CD4-positive, alpha-beta T cell treated with Interleukin-4 for 1 hour (primary cell): ENCODE results near the gene FUT4.
"Not testable (repeated sequence)": the region's sequence is repeated elsewhere in the genome, so short reads cannot be mapped to it uniquely, and the experiment has no call there.

Experiments
- DNase-seq, 2 donors: peaks; one replicate each; pipeline ENCODE4 v3.0.0-alpha.2; 2020 to 2022

The FUT4 gene, protein sequence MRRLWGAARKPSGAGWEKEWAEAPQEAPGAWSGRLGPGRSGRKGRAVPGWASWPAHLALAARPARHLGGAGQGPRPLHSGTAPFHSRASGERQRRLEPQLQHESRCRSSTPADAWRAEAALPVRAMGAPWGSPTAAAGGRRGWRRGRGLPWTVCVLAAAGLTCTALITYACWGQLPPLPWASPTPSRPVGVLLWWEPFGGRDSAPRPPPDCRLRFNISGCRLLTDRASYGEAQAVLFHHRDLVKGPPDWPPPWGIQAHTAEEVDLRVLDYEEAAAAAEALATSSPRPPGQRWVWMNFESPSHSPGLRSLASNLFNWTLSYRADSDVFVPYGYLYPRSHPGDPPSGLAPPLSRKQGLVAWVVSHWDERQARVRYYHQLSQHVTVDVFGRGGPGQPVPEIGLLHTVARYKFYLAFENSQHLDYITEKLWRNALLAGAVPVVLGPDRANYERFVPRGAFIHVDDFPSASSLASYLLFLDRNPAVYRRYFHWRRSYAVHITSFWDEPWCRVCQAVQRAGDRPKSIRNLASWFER

GRCh38 chr11:94543695-94544645, at the start of gene FUT4:
Gene FUT4 (plus strand): TSS chr11:94543921. CDS start chr11:94544134, 213 bp downstream.
- DNase-seq: peak; percentile 66 to 68

DNA sequence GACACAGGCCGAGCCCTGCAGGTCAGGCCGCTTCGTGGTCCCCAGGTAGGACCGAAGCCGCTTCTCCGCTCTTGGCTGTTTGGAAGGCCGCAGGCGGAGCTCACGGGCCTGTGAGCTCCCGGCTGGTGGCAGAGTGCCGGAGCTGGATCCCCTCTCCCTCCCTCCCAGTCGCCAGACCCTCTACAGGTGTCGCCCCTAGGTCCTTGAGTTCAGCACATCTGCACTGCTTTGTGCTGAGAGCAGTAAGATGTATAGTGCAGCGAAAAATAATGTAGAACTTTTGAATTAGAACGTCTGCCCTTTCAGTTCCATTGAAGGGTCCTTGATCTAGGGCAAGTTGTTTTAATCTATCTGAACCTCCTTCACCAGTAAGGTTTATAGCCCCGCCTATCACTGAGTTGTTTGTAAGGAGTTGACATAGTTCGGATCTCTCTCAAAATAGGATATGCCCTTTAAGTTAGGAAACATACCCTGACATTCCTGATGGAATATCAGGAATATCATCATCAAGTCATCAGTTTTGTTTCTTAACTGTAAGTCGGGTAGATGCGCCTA, 49.5 kb upstream of the FUT4 start:
- no peak for DNase-seq

DNA sequence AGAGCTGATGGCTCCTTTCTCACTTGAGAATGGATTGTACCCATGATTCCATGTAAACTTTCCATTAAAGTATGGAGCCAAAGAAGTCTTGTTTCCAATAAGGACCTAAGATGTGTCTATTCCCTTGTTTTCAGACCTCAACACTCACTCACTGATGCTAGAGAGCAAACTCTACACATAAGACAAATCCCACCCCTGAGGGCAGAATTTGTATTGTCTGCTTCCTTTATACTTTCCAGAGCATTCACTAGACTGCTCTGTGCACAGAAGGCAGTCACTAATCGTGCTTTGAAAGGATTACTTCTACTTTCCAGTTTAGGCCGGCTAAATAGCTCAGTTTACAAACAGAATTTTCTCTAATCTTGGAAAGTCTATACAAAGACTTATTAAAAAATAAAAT, 43.5 kb upstream of the FUT4 start:
- no peak for DNase-seq

GRCh38 chr11:94501522-94501921, 42.2 kb upstream of the FUT4 start:
- DNase-seq: no peak

- peak in 1 of 2 donors; percentile 68 for DNase-seq
Observed at GRCh38 chr11:94504689-94505293, 38.9 kb upstream of the FUT4 start.

GRCh38 chr11:94506513-94506912, 37.2 kb upstream of the FUT4 start:
- DNase-seq: not testable (repeated sequence)

GRCh38 chr11:94507485-94507884, 36.2 kb upstream of the FUT4 start:
- DNase-seq: no peak

DNA sequence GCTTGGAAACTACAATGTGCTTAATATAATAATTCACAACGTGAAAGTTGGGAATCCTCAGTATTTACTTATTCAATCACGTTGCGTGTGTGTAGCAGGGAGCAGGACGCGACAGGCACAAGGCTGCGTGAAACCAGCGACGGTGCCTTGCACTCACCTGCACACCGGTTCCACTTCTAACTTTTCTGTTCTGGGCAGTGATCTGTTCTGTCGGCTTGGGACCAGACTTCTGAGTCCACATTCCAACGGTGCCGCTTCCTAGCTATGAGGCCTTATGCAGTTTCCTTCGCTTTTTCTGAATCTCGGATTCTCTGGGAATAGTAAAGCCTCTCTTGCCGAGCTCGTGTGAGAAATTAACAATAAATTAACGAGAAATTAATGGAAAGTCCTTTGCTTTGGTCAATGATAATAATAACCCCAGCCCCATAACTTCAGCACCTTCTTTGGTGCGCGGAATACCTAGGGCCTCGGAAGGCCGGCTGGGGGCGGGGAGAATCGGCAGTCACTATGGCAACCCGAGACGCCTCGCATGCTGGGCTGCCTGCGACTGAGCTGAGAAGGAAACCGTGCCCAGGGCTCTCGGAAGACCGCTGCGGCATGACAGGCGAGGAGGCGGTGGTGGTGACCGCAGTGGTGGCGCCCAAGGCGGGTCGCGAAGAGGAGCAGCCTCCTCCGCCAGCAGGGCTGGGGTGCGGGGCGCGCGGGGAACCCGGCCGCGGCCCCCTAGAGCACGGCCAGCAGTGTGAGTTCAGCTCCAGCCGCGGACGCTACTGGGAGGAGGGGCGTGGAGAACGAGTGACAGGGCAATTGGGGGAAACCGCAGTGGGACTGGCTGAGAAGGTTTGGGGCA, 31.6 kb upstream of the FUT4 start, which contains the start of gene C11orf97:
TSS of gene C11orf97 (plus strand) at position 530 of the 850 bp plus-strand sequence. CDS start at position 598, 68 bp downstream.
- DNase-seq: peak; percentile 59 to 63

- DNase-seq: no peak
Observed at GRCh38 chr11:94513091-94513490, 30.6 kb upstream of the FUT4 start.

- no peak for DNase-seq
Observed at GRCh38 chr11:94515398-94515797, 28.3 kb upstream of the FUT4 start.

DNA sequence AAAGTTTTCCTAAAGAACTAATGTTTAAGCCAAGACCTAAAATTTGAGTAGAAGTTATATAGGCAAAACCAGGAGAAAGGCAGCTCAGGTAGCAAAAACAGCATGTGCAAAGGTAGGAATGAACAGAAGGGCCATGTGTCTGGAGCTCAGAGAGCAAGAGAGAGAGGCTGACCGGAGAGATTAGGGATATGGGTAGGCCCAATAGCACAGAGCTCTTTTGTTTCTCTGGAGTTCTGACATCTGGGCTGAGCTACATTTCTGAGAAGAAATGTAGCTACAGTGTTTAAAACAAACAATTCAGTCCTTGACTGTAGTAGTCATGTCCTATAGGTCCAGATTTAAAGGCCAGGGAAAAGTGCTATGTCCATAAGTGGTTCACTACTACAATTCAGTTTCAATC, 27.0 kb upstream of the FUT4 start:
- no peak for DNase-seq

GRCh38 chr11:94518300-94518699, 25.4 kb upstream of the FUT4 start:
- DNase-seq: no peak

DNA sequence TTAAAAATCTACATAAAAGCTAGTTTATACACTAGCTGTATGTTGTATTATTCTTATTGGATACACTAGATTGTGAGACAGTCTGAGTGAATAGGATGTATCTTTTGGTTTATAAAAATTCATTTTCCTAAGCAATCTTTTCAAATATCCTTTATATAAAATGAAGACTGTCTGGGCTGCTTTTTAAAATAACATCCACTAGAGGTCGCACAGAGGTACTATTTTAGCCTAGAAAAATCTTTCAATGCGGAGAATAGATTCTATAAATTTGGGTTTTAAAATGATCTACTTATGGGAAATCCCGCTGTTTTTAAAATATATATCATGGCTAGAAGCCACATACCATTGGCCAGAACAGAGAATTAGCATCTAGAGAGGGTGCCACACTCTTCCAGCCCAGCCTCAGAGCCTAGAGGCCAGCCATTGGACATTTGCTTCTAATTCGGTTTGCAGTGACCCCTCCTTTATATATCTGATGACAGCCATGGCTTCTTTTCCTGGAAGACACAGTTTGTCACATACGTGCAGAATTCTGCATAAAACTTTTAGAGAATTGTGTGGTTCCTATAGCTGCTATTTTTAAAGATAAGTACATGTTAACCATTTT, 24.1 kb upstream of the FUT4 start:
- peak in 1 of 2 donors; percentile 49 for DNase-seq

DNA sequence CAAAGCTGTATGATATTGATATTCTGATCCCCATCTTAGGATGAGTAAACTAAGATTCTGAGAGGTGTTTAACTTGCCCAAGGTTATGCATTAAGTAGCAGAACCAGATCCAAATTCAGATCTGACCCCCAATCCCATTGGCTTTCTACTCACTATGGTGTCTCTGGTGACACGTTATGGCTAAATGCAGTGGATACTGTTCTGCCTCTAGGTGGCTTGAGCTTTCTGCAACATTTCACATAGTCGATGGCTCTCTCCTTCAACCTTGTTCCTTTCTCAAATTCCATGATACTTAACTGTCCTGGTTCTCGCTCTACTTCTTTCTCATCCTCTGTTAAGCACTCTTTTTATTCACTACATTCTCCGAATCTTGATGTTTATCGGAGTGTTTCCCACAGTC, 22.0 kb upstream of the FUT4 start:
- DNase-seq: no peak

DNA sequence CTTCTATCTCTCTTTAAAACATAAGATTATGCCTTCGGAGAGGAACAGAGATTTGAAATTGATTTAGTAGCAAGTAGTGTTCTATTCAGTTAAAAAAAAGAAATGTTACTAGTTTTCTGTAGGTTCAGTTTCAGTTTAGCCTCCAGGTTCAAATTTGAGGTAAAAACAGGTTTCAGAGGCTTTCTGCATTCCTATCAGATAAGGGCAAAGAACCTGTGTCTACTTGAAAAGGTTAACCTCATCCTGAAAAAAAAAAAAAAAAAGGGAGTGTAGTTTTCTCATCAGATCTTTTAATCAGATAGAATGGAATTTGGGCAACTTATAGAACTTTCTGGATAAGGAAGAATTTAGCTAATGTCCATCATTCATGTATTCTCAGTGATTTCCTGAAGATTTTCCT, 19.4 kb upstream of the FUT4 start:
- DNase-seq: no peak

GRCh38 chr11:94525546-94526324, 18.0 kb upstream of the FUT4 start:
- no peak for DNase-seq

DNA sequence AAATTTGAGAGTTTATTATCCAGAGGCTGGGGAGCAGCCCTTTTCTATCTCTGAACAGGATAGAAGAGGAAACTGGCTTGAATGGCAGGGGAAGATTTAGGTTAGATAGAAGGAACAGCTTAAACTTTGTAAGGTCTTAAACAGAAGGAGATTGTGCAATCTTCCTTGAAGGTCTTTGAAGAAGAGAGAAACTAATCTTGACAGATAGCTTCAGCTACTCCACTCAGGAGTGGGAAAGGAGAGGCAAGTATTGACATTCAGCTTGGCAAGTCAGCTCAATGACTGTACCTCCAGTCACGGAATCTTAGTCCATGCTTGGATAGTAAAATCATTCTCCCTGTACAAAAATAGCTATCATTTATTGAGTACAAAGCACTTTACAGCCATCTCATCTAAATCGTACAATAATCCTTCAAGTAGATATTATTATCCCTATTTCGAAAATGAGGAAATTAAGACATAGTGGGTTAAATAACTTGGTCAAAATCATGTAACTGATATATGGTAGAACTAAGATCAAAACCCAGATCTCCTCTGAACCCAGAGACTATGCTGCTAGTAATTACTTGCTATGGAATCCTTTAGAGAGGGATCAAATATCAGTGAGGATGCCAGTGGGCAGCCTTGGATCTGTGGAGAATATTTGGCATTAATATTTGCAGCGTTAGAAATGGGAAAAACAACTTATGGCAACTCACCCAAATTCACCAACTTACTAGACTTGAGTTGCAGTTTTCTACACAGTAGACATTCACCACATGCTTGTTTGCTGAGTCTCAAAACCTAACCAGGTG, 16.9 kb upstream of the FUT4 start:
- no peak for DNase-seq

DNA sequence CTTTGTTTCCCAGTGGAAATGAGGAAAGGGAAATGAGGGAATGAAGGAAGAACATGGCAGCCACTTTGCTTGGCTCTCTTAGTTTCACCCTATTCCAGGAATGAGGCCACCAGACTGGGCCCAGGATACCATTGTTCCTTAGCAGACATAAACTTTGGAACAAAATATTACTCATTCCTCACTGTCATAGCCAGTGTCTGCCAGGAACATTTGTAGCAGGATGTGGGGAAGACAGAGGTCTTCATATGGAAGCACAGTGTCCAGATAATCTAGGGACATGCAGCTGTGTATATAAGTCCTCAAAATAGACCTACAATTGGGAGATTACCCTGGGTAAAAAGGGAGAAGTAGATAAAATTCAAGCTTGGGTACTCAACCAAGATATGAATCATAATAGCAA, 15.2 kb upstream of the FUT4 start:
- DNase-seq: no peak

DNA sequence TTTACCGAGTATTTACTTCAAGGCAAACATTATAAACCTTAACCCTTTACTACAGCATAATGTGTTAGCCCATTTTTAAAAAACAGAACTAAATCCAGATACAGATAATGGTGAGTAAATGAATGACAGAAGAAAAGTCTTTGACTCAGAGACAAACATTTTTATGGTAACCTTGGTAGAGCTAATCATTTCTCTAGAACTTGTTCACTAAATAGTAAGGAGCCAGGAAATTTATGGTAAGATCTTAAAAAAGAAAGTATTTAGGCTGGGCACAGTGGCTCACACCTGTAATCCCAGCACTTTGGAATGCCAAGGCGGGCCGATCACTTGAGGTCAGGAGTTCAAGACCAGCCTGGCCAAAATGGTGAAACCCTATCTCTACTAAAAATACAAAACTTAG, 11.5 kb upstream of the FUT4 start:
- no peak for DNase-seq
